Gastroesophageal sphincter (tissue), 4 donors: ENCODE measurements around the gene LSR. TPM values are rescaled to one million over a fixed set of nuclear protein-coding genes. Genes with fewer than 3 reads are reported as not detected.

Experiments used
- ATAC-seq: fragments of 150-250 bp; one replicate; pipeline ENCODE4 v1.9.1; 2016; ENCODE audit warnings: mild to moderate bottlenecking, moderate library complexity
- H3K27ac ChIP-seq, 4 donors: fragments of 200-600 bp; sonication (generic) in 3 of 4; 1 replicate in 3 of 4; 2 replicates in 1 of 4; pipeline ENCODE4 v1.5.1; 2016 to 2019
- H3K27me3 ChIP-seq: fragments of 200-600 bp; sonication (generic); one replicate; pipeline ENCODE4 v1.5.1; 2019
- H3K36me3 ChIP-seq, 2 donors: fragments of 200-600 bp; sonication (generic); one replicate each; pipeline ENCODE4 v1.5.1; 2019; ENCODE audit warnings: control low read depth in 1 of 2
- H3K4me1 ChIP-seq, 3 donors: fragments of 200-600 bp; sonication (generic); 1 replicate in 2 of 3; 2 replicates in 1 of 3; pipeline ENCODE4 v1.5.1; 2016 to 2019; ENCODE audit warnings: control low read depth in 2 of 3
- H3K4me3 ChIP-seq, 2 donors: fragments of 200-600 bp; sonication (generic); one replicate each; pipeline ENCODE4 v1.5.1; 2019; ENCODE audit warnings: mild to moderate bottlenecking in 1 of 2, moderate library complexity in 1 of 2
- H3K9me3 ChIP-seq, 3 donors: fragments of 200-600 bp; sonication (generic); one replicate each; pipeline ENCODE4 v1.5.1; 2017 to 2019; ENCODE audit warnings: control low read depth in 2 of 3
- EP300 ChIP-seq: sonication (generic); formaldehyde crosslinking; IDR thresholded peaks from one replicate; pipeline ENCODE4 v1.6.1; 2017; ENCODE audit warnings: antibody characterized with exemption, mild to moderate bottlenecking
- POLR2A ChIP-seq, 2 donors: fragments of 450-650 bp; IDR thresholded peaks; one replicate each; pipeline ENCODE4 v1.6.1; 2017; ENCODE audit warnings: antibody characterized with exemption in 2 of 2, mild to moderate bottlenecking in 2 of 2, moderate library complexity in 1 of 2
- POLR2AphosphoS5 ChIP-seq: sonication (generic); formaldehyde crosslinking; IDR thresholded peaks from one replicate; pipeline ENCODE4 v1.6.1; 2017; ENCODE audit warnings: antibody characterized with exemption
- WGBS, 2 donors: methylation state at CpG; one replicate each; pipeline ENCODE4 v1.1.5; 2018; ENCODE audit warnings: low coverage in 1 of 2; 5-methylcytosine and 5-hydroxymethylcytosine counted together
- total RNA-seq, 4 donors: library from RNA; depleted of rRNA; stranded (reverse); fragments of >200 nt; gene quantifications; one replicate each; pipeline ENCODE4 v1.1.0, GENCODE V29; 2016
- TF ChIP-seq, protein P1 (sequence below), 4 experiments: fragments of 200-600 bp in 2 of 4; fragments of 450-650 bp in 2 of 4; sonication (generic) in 1 of 4; IDR thresholded peaks; one replicate each; pipeline ENCODE4 v1.5.1; 2017 to 2019; ENCODE audit warnings: antibody characterized with exemption in 4 of 4, mild to moderate bottlenecking in 2 of 4, moderate library complexity in 2 of 4

The LSR gene
- total RNA-seq, 4 donors from 2014 or later, result 3.3 to 6.6 (median 5.2) TPM

GRCh38 chr19:35270381-35270811 is 21.6 kb downstream of the LSR start:
- TF ChIP-seq POLR2A (IDR thresholded peaks at IDR 0.05) (no peak), POLR2AphosphoS5 (no peak), EP300 (no peak)
- TF ChIP-seq, protein P1, sequence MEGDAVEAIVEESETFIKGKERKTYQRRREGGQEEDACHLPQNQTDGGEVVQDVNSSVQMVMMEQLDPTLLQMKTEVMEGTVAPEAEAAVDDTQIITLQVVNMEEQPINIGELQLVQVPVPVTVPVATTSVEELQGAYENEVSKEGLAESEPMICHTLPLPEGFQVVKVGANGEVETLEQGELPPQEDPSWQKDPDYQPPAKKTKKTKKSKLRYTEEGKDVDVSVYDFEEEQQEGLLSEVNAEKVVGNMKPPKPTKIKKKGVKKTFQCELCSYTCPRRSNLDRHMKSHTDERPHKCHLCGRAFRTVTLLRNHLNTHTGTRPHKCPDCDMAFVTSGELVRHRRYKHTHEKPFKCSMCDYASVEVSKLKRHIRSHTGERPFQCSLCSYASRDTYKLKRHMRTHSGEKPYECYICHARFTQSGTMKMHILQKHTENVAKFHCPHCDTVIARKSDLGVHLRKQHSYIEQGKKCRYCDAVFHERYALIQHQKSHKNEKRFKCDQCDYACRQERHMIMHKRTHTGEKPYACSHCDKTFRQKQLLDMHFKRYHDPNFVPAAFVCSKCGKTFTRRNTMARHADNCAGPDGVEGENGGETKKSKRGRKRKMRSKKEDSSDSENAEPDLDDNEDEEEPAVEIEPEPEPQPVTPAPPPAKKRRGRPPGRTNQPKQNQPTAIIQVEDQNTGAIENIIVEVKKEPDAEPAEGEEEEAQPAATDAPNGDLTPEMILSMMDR (IDR thresholded peaks at IDR 0.05), result no peak
- Histone ChIP-seq H3K27ac (peak overlapping the region in 1 of 4 donors; percentile 93), H3K9me3 (no peaks in the 10 kb centered on the region), H3K27me3 (no peaks in the 10 kb centered on the region), H3K4me1 (peaks cover 0 to 47% (median 25%) of the 10 kb centered on the region in 3 donors), H3K4me3 (peak overlapping the region in 1 of 2 donors; percentile 71), H3K36me3 (peaks cover 0 to 55% of the 10 kb centered on the region in 2 donors)
- ATAC-seq, result no peak
- 78 to 80% methylated on average over 1 to 7 of the region's 16 CpGs for WGBS, 2 donors

GRCh38 chr19:35271546-35271945 is 22.7 kb downstream of the LSR start:
- no peak for ATAC-seq
- Histone ChIP-seq H3K4me3 (no peak overlapping the region), H3K36me3 (peaks cover 0 to 66% of the 10 kb centered on the region in 2 donors), H3K27ac (no peak overlapping the region), H3K9me3 (no peaks in the 10 kb centered on the region), H3K4me1 (peaks cover 0 to 36% (median 16%) of the 10 kb centered on the region in 3 donors), H3K27me3 (no peaks in the 10 kb centered on the region)
- TF ChIP-seq EP300 (no peak), POLR2A (IDR thresholded peaks at IDR 0.05) (no peak), POLR2AphosphoS5 (no peak)
- TF ChIP-seq, protein P1 (IDR thresholded peaks at IDR 0.05), result no peak
- WGBS, 2 donors, result no CpG with 5 or more reads among the region's 7 CpGs

DNA sequence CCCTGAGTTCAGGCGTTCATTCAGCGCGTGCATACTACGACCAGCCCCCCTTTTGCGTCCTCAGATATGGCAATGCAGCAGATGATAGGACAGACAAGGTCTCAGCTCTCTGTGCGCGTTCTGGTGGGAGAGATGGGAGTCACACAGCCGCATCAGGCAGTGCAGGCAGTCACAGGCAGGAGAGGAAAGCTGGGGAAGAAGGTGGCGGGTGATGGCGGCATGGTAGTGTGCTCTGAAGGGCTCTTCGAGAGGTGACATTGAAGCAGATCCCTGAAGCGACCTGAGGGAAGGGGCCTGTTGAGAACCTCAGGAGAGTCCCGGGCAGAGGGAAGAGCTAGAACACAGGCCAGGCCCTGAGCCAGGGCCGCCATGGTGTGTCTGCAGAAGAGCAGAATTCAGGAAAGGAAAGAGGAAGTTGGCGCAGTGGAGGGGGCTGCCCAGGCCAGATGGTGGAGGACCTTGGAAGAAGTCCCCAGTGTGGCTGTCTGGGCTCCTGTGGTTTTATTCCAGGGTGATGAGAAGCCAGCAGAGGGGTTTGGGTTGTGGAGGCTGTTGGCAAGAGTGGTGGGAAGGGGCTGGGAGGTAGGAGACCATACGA is 23.4 kb downstream of the LSR start:
- no peaks in the 10 kb centered on the region for H3K9me3 ChIP-seq
- H3K27me3 ChIP-seq, result no peaks in the 10 kb centered on the region
- no peak for ATAC-seq
- 81 to 86% methylated on average over 7 to 9 of the region's 16 CpGs for WGBS, 2 donors
- TF ChIP-seq POLR2AphosphoS5, result no peak
- no peak for TF ChIP-seq EP300
- no peak for TF ChIP-seq POLR2A (IDR thresholded peaks at IDR 0.05)
- TF ChIP-seq, protein P1 (IDR thresholded peaks at IDR 0.05), result no peak
- H3K36me3 ChIP-seq, result peaks cover 0 to 73% of the 10 kb centered on the region in 2 donors
- no peak overlapping the region for H3K4me3 ChIP-seq
- peaks cover 0 to 29% (median 11%) of the 10 kb centered on the region in 3 donors for H3K4me1 ChIP-seq
- H3K27ac ChIP-seq, result no peak overlapping the region

- H3K36me3 ChIP-seq, result peaks cover 0 to 82% of the 10 kb centered on the region in 2 donors
- H3K27me3 ChIP-seq, result no peaks in the 10 kb centered on the region
- ATAC-seq, result no peak
- H3K27ac ChIP-seq, result no peak overlapping the region
- peaks cover 0 to 29% (median 11%) of the 10 kb centered on the region in 3 donors for H3K4me1 ChIP-seq
- no peaks in the 10 kb centered on the region for H3K9me3 ChIP-seq
- WGBS, 2 donors, result 51 to 75% methylated on average over 5 to 7 of the region's 10 CpGs
- TF ChIP-seq POLR2A (IDR thresholded peaks at IDR 0.05) (no peak), POLR2AphosphoS5 (no peak), EP300 (no peak)
- TF ChIP-seq, protein P1 (IDR thresholded peaks at IDR 0.05), result no peak
- H3K4me3 ChIP-seq, result no peak overlapping the region
These were observed 24.3 kb downstream of the LSR start for GRCh38 chr19:35272954-35273649.
